ENCODE measurements around the gene HOXA5.

HOXA5 gene

GRCh38 chr7:27185854-27186667 lies 42.6 kb upstream of the HOXA5 start:
- TF ChIP-seq GATA2 (IDR thresholded peaks at IDR 0.05; ENCODE audit: low read depth, low read length) (no peak), GATA3 (IDR thresholded peaks at IDR 0.05; ENCODE audit: low read depth, low read length) (no peak)

- TF ChIP-seq GATA3 (IDR thresholded peaks at IDR 0.05; ENCODE audit: low read depth, low read length), result no peak
- TF ChIP-seq GATA2 (IDR thresholded peaks at IDR 0.05; ENCODE audit: low read depth, low read length), result no peak
These were observed 41.8 kb upstream of the HOXA5 start, which contains the start of gene HOXA11 for GRCh38 chr7:27185013-27185853. Gene HOXA11 (minus strand): TSS chr7:27185232. CDS start chr7:27185144, 88 bp downstream.

DNA sequence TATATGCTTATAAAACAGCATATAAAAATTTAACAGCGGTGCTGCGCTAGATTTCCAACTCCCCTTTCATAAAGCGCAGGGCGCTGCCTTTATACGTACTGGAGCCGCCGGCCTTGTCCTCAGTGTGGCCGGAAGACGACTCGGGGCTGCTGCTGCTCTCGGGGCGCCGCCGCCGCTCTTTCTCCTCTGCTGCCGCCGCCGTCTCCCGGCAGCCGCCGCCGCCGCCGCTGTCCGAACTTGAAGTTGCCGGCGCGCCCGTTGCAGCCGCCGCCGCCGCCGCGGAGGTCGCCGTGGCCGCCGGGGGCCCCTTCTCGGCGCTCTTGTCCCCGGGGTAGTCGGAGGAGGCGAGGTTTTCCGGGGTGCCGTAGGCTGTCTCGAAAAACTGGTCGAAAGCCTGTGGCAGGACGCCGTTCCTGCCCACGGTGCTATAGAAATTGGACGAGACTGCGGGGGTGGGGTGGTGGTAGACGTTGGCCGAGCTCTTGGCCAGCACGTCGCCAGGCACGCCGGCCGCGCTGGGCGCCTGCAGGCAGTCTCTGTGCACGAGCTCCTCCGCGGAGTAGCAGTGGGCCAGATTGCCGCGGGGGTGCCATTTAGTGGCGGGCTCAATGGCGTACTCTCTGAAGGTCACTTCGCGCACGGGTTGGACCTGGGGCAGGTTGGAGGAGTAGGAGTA lies 41.0 kb upstream of the HOXA5 start:
- no peak for TF ChIP-seq GATA2 (IDR thresholded peaks at IDR 0.05; ENCODE audit: low read depth, low read length)
- TF ChIP-seq GATA3 (IDR thresholded peaks at IDR 0.05; ENCODE audit: low read depth, low read length), result no peak

GRCh38 chr7:27183682-27184336 lies 40.3 kb upstream of the HOXA5 start:
- TF ChIP-seq GATA2 (IDR thresholded peaks at IDR 0.05; ENCODE audit: low read depth, low read length) (no peak), GATA3 (IDR thresholded peaks at IDR 0.05; ENCODE audit: low read depth, low read length) (no peak)

DNA sequence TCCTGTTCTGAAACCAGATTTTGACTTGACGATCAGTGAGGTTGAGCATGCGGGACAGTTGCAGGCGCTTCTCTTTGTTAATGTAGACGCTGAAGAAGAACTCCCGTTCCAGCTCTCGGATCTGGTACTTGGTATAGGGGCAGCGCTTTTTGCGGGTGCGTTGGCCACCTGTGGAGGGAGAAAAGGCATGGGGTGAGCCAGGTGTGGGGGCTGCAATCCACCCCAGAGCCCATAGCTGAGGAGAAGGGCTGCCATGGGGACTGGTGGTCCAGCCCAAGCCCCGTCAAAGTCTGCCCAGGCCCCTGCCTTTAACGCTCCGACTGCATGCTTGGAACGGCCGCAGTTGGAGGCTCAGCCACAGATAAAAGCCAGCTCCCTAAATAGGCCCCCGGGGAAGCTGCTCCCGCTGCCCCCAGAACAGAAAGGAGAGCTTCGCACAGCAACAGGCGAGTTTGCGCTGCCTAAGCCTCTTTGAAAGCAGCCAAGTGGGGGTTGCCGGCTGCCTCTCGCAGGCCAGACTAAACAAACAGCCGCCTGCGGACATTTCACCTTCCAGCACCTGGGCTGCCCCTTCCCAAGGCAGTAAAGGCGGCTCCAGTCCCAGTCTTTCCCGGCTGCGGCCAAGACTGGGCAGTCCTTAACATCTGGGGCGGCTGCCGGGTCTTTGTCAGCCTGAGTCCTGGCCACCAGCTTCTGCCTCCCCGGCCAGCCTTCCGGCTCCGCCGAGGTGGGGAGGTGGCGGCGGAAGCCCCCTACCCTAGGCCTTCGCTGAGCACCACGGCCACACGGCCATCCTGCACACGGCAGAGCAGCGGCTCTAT lies 39.6 kb upstream of the HOXA5 start:
- TF ChIP-seq GATA2 (IDR thresholded peaks at IDR 0.05; ENCODE audit: low read depth, low read length) (no peak), GATA3 (IDR thresholded peaks at IDR 0.05; ENCODE audit: low read depth, low read length) (no peak)

DNA sequence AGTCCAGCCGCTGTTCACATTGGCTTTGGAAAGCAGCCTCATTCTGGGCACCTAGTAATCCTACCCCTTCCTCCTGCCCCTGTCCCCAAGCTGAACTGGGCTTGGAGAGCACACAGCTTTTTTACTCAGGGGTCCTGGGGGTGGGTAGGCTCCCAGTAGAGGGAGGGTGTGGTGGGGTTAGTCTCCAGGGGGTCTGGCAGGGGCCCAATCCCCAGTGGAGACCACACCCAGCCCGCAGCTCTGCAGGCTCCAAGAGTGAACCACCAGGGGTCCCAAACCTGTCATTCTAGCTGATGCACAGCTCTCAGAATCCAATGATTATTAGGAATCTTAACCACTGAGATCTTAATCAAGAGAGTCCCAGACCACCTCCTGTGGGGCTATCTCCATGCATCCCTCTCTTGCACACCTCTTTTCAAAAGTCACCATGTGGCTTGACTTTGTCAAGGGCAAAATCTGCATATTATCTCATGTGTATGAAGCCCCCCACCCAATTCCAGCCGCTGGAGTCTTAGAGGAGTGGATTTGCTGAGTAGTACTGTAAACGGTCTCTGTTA lies 38.9 kb upstream of the HOXA5 start:
- no peak for TF ChIP-seq GATA3 (IDR thresholded peaks at IDR 0.05; ENCODE audit: low read depth, low read length)
- no peak for TF ChIP-seq GATA2 (IDR thresholded peaks at IDR 0.05; ENCODE audit: low read depth, low read length)

GRCh38 chr7:27181795-27182275 lies 38.4 kb upstream of the HOXA5 start:
- no peak for TF ChIP-seq GATA3 (IDR thresholded peaks at IDR 0.05; ENCODE audit: low read depth, low read length)
- TF ChIP-seq GATA2 (IDR thresholded peaks at IDR 0.05; ENCODE audit: low read depth, low read length), result no peak

DNA sequence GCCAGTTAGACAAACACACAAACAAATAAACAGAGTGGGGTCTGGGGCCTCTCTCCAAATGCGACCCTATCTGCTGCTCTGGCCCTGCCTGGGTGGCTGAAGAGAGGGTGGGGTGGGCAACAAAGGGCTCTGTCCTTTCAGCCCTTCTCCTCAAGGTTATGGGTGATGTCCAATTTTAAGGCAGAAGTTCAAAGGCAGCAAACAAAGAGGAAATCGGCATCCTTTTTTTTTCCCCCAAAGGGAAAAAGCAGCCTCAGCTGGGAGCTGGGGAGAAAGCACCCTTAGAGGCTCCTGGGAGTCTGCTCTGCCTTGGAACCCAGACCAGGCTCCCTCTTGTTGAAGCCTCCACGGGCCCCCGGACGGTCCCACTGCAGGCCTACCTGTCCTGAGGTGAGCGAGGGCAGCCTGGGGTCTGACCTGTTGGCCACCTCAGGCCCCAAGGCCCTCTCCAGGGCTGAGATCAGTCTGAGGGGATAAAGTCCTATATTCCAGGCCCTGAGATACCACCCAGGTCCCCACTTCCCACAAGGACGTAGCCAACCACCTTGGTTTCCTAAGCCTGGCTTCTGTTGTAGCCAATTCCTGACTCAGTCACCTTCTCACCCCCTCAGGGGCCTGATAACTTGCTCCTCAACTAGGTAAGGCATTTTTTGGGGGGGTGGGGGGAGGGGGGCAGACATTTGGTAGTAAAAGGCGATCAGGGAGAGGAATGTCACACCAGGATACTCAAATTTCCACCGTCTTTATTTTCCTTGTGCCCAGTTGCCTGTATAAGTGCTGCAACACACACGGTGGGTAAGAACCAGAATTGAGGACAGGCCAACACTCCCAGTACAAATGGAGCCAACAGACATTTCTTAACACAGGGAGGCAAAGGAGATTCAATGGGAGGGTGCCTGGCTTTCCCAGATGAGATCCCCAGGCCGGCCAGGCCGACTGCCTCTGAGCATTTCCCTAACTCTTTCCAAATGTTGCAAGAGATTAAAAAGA lies 37.2 kb upstream of the HOXA5 start:
- TF ChIP-seq GATA3 (IDR thresholded peaks at IDR 0.05; ENCODE audit: low read depth, low read length), result no peak
- no peak for TF ChIP-seq GATA2 (IDR thresholded peaks at IDR 0.05; ENCODE audit: low read depth, low read length)

DNA sequence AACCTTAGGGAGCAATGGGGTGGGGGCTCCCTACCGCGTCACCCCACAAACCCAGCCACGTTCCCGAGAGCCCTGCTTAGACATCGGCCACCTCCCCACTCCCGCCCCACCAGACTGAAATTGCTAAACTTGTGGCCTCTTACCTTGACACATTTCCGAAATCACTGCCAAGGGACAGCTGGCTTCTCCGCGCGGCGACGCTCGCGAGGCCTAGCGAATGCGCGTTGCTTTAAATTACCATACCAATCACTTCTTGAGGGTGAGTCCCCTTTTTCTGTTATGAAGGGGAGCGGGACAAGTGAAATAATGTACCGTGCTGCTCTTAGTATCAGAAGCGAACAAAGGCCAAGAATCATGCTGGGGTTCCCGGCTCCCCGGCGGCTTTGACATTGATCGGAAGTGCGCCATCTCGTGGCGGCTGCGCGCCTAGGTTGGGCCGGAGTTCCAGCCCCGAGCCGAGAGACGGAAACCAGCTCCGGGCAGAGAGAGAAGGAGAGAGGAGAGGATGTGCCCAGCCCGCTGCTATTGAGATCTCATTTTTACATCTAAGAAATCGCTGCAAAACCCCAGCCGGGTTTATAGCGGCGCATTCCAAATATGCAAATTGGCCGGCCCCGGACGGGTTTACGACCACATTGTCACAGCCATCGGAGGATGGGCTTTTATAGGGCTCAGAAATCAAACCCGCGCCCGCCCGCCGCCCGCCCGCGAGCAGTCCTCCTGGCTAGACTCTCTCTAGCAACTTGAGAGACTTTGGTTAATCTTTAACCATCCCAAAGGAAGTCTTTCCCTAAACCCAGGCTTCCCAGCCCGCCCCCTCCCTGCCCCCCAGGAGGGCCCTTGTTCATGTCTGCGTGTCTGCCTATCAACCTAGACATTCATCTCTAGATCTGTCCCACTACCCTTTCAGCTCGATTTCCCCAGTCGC lies 36.3 kb upstream of the HOXA5 start:
- TF ChIP-seq GATA3 (IDR thresholded peaks at IDR 0.05; ENCODE audit: low read depth, low read length) (no peak), GATA2 (IDR thresholded peaks at IDR 0.05; ENCODE audit: low read depth, low read length) (no peak)

DNA sequence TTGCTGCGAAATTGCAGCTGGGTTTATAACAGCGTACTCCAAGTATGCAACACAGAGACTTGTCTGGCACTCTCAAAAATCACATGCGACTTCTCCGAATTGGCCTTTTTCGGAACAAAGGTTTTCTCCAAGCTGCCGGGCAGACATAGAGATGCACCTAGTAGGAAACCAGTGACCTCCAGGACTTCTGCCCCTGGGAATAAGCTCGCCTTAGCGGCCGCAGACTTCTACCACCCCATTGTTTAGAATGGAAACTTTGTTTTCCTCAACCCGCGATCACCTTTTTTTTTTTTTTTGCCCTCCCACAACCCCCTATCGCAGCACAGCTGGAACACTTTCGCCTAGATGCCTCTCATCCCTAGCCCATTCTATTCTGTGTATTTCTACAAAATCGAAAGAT lies 35.5 kb upstream of the HOXA5 start:
- TF ChIP-seq GATA3 (IDR thresholded peaks at IDR 0.05; ENCODE audit: low read depth, low read length) (no peak), GATA2 (IDR thresholded peaks at IDR 0.05; ENCODE audit: low read depth, low read length) (no peak)

Measured in SH-SY5Y (cell line).